Measurements from ENCODE around the gene HDAC4. TPM values are rescaled to one million over a fixed set of nuclear protein-coding genes. Genes with fewer than 3 reads are reported as not detected.

Gene HDAC4
- total RNA-seq, 1 donor from 2014 or later = 18.3 TPM

DNA sequence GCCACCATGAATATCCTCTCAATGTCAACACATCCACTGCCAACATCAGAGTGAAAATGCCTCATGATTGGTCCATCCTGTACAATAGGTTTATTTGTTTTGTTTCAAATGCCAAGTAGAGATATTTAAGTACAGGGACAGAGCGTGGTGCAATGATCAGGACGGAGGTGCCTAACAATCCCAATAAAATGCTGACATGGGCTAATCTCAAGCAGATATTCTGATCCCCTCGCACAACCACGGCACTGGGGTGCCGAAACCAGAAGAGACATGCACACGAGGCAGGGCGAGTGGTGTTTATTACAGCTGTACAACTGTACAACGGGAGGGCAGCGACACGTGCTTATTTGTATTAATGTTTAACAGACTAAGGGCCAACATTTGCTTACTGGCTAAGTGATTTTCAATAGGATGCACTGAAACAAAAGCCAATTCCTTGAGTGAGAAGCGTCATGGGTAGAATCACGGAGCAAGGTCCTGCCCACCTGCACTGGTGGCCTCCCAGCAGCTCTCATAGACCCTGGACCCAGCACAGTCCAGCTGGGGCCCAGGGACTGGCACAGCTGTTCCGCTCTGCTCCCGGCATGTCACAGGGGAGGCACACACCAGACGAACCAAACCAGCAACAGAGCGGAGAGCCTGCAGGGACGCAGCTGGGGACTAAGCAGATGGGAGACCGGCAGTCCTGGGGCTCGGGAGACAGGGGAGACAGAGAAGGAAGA, 101.4 kb downstream of the HDAC4 start:
- ATAC-seq (peak; percentile 59), DNase-seq (ENCODE audit: low spot score) (no peak)

DNA sequence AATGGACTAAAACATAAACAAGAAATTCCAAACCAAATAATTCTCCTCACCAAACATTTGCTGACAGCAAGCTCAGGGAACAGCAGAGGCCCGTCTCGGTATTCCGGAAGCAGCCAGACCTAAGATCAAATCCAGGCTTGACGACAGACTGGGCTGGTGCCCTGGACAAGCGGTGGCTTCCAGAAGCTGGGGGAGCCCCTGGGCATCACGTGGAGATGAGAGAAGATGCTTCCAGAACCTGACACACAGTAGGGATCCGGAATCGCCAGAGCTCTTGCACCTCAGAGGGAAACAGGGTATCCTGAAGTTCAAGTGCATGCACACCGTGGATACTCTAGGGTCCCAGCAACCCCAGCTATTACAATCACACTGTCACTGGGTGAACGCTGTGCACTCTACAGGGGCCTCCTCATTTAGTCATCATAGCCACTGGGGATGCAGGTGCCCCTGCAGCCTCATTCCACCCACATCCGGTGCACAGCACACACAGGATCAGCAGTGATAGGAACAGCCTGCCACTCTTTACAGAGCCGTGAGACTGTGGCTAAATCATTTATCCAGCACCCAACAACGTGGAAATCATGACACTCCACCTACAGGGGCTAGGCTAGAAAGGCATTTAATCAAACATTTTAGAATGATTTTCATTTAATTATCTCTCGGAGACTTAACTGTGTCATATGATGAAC, 102.6 kb downstream of the HDAC4 start:
- no peak for DNase-seq (ENCODE audit: low spot score)
- no peak for ATAC-seq

GRCh38 chr2:239297142-239298004, 103.4 kb downstream of the HDAC4 start:
- ATAC-seq = peak; percentile 42
- no peak for DNase-seq (ENCODE audit: low spot score)

DNA sequence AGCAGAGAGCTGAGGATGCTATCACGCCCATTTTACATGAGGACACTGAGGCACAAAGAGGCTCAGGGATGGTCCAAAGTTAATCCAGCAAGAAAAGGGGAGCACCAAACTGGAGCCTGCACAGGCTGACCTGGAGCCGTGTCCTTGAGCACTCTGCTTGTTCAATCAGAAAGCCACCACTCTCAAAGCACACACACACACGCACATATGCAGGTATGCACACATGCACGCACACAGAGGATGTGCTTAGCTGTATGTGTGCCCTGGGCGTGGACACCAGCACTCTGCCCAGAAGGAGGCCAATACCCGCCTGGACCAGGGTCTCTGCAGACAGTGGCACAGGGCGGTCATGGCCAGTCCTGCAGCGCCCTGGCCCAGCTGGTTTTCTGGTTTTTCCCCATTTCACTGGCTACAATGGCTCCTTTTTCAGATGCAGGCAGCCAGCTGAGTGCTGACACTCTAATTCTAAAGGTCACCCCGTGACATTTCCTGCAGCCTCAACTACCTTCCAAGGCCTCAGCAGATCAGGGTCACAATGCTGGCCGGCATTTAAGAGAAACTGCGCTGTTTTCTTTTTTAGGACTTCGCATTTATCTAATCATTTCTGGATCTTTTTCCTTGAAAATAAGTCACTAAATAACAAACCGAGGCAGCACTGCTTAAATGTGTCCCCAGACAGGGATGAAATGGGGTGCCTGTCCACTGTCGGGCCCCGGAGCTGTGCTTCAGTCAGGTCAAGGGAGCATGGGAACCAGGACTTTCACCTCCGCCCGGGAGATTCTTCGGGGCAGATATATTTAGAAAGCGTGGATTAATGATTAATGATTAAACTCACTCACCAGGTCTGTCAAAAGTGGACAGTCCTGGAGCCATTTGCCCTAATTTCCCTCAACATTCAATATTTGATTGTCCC, 104.5 kb downstream of the HDAC4 start:
- ATAC-seq (peak; percentile 76), DNase-seq (ENCODE audit: low spot score) (peak; percentile 88)

GRCh38 chr2:239295377-239296019, 105.3 kb downstream of the HDAC4 start:
- no peak for ATAC-seq
- no peak for DNase-seq (ENCODE audit: low spot score)

- no peak for DNase-seq (ENCODE audit: low spot score)
- no peak for ATAC-seq
Measured at GRCh38 chr2:239294571-239295054, 106.2 kb downstream of the HDAC4 start.

- ATAC-seq = no peak
- no peak for DNase-seq (ENCODE audit: low spot score)
Measured at GRCh38 chr2:239293775-239294430, 106.9 kb downstream of the HDAC4 start.

DNA sequence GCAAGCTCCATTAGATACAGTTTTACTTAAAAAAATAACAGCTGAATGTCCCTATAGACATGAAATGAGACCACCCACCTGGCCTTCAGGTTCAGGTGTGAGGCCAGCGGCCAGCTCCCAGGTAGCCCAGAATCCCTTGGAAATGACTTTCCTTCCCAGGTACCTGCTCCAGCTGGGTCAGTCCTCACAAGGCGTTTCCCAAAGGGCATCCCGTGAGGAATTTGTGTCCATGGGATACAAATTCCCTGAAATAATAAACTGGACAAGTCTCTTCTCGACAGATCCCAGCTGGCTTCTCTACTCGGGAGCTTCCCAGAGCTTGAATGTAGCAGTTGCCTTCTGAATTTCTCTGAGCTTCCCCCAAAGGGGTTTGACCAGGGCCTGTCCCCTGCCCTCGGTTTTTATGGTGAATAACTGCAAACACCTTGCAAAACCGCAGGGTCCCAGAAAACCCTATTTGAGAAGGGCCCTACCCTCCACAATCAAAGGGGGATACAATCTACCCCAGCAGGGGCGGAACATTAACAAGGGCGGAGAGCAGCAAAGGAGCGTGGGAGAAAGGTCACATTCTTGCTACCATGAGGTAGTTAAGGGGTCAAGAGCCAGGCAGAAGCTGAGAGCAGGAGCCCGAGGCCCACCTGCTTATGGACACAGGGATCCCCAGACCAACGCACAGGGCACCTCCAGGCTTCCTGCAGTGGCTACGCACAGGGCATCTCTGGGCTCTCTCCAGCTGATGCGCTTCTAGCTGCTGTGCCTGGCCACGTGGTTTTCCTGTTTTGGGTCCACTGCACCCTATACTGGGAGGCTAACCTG, 107.7 kb downstream of the HDAC4 start:
- DNase-seq (ENCODE audit: low spot score) = no peak

DNA sequence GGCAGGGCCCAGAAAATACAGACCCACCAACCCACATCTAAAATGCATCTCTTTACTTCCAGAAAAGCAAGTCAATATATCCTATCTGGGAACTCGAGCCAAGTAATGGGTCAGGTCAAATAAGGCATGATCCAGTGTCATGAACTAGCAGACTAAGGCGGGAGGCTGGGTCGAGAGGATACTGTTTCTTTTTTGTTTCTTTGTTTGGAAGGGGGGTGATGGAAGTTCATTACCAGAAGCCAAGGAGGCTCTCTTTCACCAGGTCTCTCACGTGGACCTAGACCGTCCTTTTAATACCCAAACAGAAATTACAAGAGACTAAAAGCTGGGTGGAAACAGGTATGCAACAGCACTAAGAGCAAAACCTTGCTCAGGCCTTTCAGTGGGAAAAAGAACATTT, 108.3 kb downstream of the HDAC4 start:
- ATAC-seq (no peak), DNase-seq (ENCODE audit: low spot score) (no peak)

More for the DNA sequence above, 107.7 kb downstream of the HDAC4 start:
- no peak for ATAC-seq

- ATAC-seq = no peak
Measured at GRCh38 chr2:239291475-239292350, 109.1 kb downstream of the HDAC4 start.

GRCh38 chr2:239290618-239291474, 110.0 kb downstream of the HDAC4 start:
- no peak for DNase-seq (ENCODE audit: low spot score)
- ATAC-seq = peak; percentile 90

More at GRCh38 chr2:239291475-239292350, 109.1 kb downstream of the HDAC4 start:
- DNase-seq (ENCODE audit: low spot score) = no peak

DNA sequence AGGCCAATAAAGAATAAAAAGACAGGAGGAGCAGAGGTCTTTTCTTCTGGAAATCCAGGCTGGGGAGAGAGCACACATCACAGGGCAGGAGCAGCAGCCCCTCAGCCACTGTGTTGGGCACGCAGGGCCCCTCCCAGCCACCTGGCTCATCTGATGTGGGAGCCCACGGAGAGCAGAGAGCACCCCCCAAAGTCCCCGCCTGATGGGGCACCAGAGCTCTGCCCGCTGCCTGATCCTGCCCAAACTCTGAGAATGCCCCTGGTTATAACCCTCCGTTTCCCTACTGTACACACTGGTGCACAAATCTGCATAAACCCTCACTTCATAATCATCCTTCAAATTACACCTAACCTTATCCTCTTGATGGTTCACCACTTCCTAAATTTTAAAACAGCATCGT, 111.3 kb downstream of the HDAC4 start:
- ATAC-seq (no peak), DNase-seq (ENCODE audit: low spot score) (no peak)

DNA sequence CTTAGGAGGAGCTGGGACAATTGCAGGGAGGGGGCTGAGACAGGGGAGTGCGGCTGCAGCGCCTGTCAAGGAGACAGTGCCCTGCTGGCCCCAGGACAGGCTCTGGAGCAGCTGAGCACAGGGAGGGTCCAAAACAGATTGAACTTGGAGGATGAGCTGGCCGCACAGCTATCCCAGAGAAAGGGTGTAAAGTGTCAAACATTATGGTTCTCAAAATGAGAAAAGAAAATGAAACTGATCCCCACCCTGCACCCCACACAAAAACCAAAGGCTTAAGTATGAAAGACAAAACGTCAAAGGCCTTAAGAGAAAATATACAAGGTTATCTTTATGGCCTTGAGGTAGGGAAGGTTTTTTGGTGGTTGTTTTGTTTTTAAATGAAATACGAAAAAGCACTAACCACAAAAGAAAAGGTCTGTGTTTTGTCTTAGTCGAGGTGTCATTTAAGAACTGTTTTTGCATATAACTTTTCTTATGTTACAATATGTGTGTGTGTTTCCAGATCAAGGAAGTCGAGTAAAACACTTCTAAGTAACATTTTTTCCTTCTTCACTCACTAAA, 111.8 kb downstream of the HDAC4 start:
- ATAC-seq (no peak), DNase-seq (ENCODE audit: low spot score) (no peak)

DNA sequence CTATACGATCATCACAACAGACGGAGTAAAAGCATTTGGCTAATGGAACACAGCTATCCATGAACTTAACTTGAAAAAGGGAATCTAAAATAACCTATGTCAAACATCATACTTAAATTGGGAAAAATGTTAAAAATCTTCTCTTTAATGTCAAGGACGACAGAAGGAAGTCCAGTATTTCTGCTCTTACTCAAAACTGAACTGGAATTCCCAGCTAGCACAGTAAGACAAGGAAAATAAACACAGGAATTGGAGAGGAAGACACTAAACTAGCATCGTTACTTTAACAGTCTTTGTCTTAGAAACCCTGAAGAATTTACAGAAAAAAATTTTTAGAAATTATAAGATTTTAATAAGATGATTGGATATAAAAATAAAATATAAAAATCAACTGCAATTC, 112.6 kb downstream of the HDAC4 start:
- no peak for ATAC-seq

DNA sequence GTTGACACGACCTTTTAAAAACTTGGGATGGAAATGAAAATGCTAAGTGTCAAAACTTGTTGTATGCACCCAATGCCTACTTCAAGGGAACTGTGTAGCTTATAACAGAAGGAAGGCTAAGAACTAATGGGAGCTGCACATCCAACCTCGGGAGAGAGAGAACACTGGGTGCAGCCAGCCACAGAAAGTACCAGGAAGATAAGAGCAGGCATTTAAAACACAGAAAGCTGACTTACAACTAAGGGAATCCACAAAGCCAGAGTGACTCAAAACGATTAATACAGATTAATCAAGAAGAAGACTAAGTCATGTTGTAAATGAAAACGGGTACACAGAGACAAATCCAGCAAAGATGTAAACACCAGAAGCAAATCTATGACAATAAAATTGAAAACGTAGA, 113.4 kb downstream of the HDAC4 start:
- DNase-seq (ENCODE audit: low spot score) (no peak), ATAC-seq (no peak)

More for the DNA sequence above, 112.6 kb downstream of the HDAC4 start:
- DNase-seq (ENCODE audit: low spot score) = no peak

- no peak for DNase-seq (ENCODE audit: low spot score)
- ATAC-seq = peak; percentile 13
Measured at GRCh38 chr2:239286901-239287300, 113.9 kb downstream of the HDAC4 start.

Measured in left lobe of liver (tissue), 2 donors.